PC-9 (cell line): Measurements from ENCODE around the gene GPR141. TPM values are rescaled to one million over a fixed set of nuclear protein-coding genes. Genes with fewer than 3 reads are reported as not detected.

ENCODE experiments used
- BruUV-seq: library from RNA; stranded (reverse); fragments of 400-500 nt; replicated peaks from 2 replicates; lab custom pipeline; 2021; lab: Mats Ljungman, UMichigan
- CTCF ChIA-PET: fragments of 300-600 bp; sonication (Branson Sonifier 250); formaldehyde crosslinking; loops from one replicate; lab custom pipeline; 2022; ENCODE audit warnings: antibody characterized with exemption; lab: Charles Lee
- POLR2A ChIA-PET: fragments of 300-600 bp; sonication (Branson Sonifier 250); formaldehyde crosslinking; loops from one replicate; lab custom pipeline; 2022; ENCODE audit warnings: antibody characterized with exemption; ENCODE audit not compliant: unreplicated experiment; lab: Charles Lee
- DNase-seq, 2 experiments: peaks; one replicate each; pipeline versions ENCODE4 v3.0.0 to v3.0.0-alpha.2; 2015 to 2022; ENCODE audit warnings: mixed read lengths in 1 of 2
- H2AFZ ChIP-seq: fragments of 200-600 bp; sonication (generic); 2 replicates; pipeline ENCODE4 v1.8.1; 2017; ENCODE audit warnings: antibody characterized with exemption
- H3F3A ChIP-seq: fragments of 200-600 bp; sonication (generic); 2 replicates; pipeline ENCODE4 v1.8.1; 2017; ENCODE audit warnings: antibody characterized with exemption, mild to moderate bottlenecking, low read depth; ENCODE audit not compliant: insufficient read depth
- H3K27ac ChIP-seq: fragments of 200-600 bp; sonication (generic); 2 replicates; pipeline ENCODE4 v1.6.1; 2016; ENCODE audit warnings: mixed run types
- H3K27me3 ChIP-seq: fragments of 200-600 bp; sonication (generic); 2 replicates; pipeline ENCODE4 v1.6.1; 2016; ENCODE audit warnings: low read depth, mixed run types; ENCODE audit not compliant: insufficient read depth
- H3K36me3 ChIP-seq: fragments of 200-600 bp; sonication (generic); 2 replicates; pipeline ENCODE4 v1.6.1; 2016; ENCODE audit warnings: low read depth, mixed run types
- H3K4me1 ChIP-seq: fragments of 200-600 bp; sonication (generic); replicated peaks from 2 replicates; pipeline ENCODE4 v1.6.1; 2016; ENCODE audit warnings: mixed run types; ENCODE audit not compliant: insufficient read depth
- H3K4me2 ChIP-seq: fragments of 200-600 bp; sonication (generic); 2 replicates; pipeline ENCODE4 v1.6.1; 2017; ENCODE audit warnings: mixed run types
- H3K4me3 ChIP-seq: fragments of 200-600 bp; sonication (generic); 2 replicates; pipeline ENCODE4 v1.6.1; 2016; ENCODE audit warnings: mixed run types
- H3K79me2 ChIP-seq: fragments of 200-600 bp; sonication (generic); 2 replicates; pipeline ENCODE4 v1.6.1; 2017; ENCODE audit warnings: low read depth, mixed run types
- H3K9me2 ChIP-seq: fragments of 200-600 bp; sonication (generic); 2 replicates; pipeline ENCODE4 v1.8.1; 2017; ENCODE audit warnings: mild to moderate bottlenecking; ENCODE audit not compliant: insufficient read depth
- H3K9me3 ChIP-seq: fragments of 200-600 bp; sonication (generic); 2 replicates; pipeline ENCODE4 v1.8.1; 2016; ENCODE audit warnings: low read depth; ENCODE audit not compliant: insufficient read depth
- H4K20me1 ChIP-seq: fragments of 200-600 bp; sonication (generic); 2 replicates; pipeline ENCODE4 v1.8.1; 2017; ENCODE audit not compliant: insufficient read depth
- CTCF ChIP-seq: fragments of 200-600 bp; sonication (generic); conservative IDR thresholded peaks from 2 replicates; pipeline ENCODE4 v1.6.1; 2017; ENCODE audit warnings: mixed run types, antibody characterized with exemption, mild to moderate bottlenecking, moderate library complexity
- EZH2 ChIP-seq: fragments of 200-600 bp; sonication (generic); IDR thresholded peaks from 2 replicates; pipeline ENCODE4 v1.8.0; 2017; ENCODE audit warnings: antibody characterized with exemption, low read depth
- intact Hi-C: fragments of 100-400 bp; cut with micrococcal nuclease; formaldehyde crosslinking; loops from one replicate; pipeline ENCODE4 v1.10.0; 2022; ENCODE audit not compliant: unreplicated experiment
- total RNA-seq: library from RNA; stranded (reverse); gene quantifications from 2 replicates; pipeline ENCODE4 v1.2.3, GENCODE V29; 2021

The GPR141 gene
- total RNA-seq, 1 experiment from 2014 or later: not detected

- DNase-seq: no peak
- Histone ChIP-seq H3K27me3 (no peaks in the 10 kb centered on the region), H3K4me1 (no peaks in the 10 kb centered on the region), H3K27ac (no peak overlapping the region), H3K4me3 (no peak overlapping the region), H3F3A (no peaks in the 10 kb centered on the region), H3K9me2 (no peaks in the 10 kb centered on the region), H3K4me2 (no peak overlapping the region), H4K20me1 (no peaks in the 10 kb centered on the region), H3K9me3 (no peaks in the 10 kb centered on the region), H3K79me2 (no peaks in the 10 kb centered on the region), H3K36me3 (no peaks in the 10 kb centered on the region), H2AFZ (peak overlapping the region; percentile 9; the same call in 1 of the 2 replicates)
- POLR2A ChIA-PET: no interaction called here
- CTCF ChIA-PET: no interaction called here
- no TSS peak for BruUV-seq
- TF ChIP-seq CTCF (no peak), EZH2 (no peak)
- intact Hi-C loops: no loop called here
Observed at GRCh38 chr7:37690206-37690605, 6.6 kb downstream of the GPR141 start.

DNA sequence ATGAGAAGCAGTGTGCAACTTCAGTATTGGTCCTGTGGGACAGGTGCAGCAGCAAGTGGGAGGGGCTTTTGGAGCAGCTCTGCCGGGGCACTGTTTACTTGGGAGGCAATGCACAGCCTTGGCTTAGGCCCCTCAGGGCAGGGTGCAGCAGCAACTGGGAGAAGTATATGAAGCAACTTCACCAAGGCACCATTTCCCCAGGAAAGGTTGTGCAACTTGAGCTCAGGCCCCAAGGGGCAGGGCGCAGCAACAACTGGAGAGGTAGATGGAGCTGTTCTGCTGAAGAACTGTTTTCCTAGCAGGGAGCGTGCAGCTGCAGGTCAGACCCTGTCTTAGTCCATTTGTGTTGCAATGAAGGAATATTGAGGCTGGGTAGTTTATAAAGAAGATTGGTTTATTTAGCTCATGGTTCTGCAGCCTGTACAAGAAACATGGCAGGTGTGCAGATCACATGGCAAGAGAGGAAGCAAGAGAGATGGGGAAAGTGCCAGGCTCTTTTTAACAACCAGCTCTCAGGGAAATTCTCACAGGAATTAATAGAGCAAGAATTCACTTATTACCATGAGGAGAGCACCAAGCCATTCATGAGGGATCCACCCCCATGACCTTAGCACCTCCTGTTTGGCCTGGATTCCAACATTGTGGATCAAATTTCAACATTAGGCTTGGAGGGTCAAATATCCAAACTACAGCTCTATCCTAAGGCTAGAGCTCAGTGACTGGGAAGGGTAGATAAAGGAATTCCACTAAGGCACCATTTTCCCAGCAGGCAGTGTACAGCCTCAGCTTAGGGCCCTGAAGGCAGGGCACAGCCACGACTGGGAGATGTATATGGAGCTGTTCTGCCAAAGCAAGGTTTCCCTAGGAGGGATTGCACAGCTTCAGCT is 10.9 kb downstream of the GPR141 start:
- Histone ChIP-seq H3K79me2 (no peaks in the 10 kb centered on the region), H3K4me3 (no peak overlapping the region), H3K9me2 (no peaks in the 10 kb centered on the region), H3K27ac (no peak overlapping the region), H3K4me2 (no peak overlapping the region), H3K36me3 (no peaks in the 10 kb centered on the region), H3K4me1 (no peaks in the 10 kb centered on the region), H3F3A (no peaks in the 10 kb centered on the region), H3K9me3 (no peaks in the 10 kb centered on the region), H3K27me3 (no peaks in the 10 kb centered on the region), H2AFZ (no peak overlapping the region), H4K20me1 (no peaks in the 10 kb centered on the region)
- POLR2A ChIA-PET: no interaction called here
- TF ChIP-seq EZH2: no peak
- TF ChIP-seq CTCF: no peak
- DNase-seq: no peak
- intact Hi-C loops: no loop called here
- BruUV-seq: no TSS peak
- CTCF ChIA-PET: no interaction called here

GRCh38 chr7:37698276-37698675 is 14.7 kb downstream of the GPR141 start:
- DNase-seq: no peak
- no peak overlapping the region for H3K4me2 ChIP-seq
- intact Hi-C loops: no loop called here
- CTCF ChIA-PET: no interaction called here
- no peaks in the 10 kb centered on the region for H3K27me3 ChIP-seq
- no peaks in the 10 kb centered on the region for H3K36me3 ChIP-seq
- no peaks in the 10 kb centered on the region for H4K20me1 ChIP-seq
- H3K79me2 ChIP-seq: no peaks in the 10 kb centered on the region
- POLR2A ChIA-PET: no interaction called here
- TF ChIP-seq EZH2 (no peak), CTCF (no peak)
- no peaks in the 10 kb centered on the region for H3F3A ChIP-seq
- H3K9me3 ChIP-seq: no peaks in the 10 kb centered on the region
- H3K9me2 ChIP-seq: no peaks in the 10 kb centered on the region
- BruUV-seq: no TSS peak
- no peaks in the 10 kb centered on the region for H3K4me1 ChIP-seq
- H2AFZ ChIP-seq: no peak overlapping the region
- H3K27ac ChIP-seq: no peak overlapping the region
- H3K4me3 ChIP-seq: no peak overlapping the region
